ENCODE results near the gene CYP2J2. TPM values are rescaled to one million over a fixed set of nuclear protein-coding genes. Genes with fewer than 3 reads are reported as not detected.

The CYP2J2 gene
- total and polyA plus RNA-seq, 8 donors, result 1.9 to 3.5 (median 2.3) TPM

GRCh38 chr1:59846209-59846894, 80.2 kb downstream of the CYP2J2 start:
- intact Hi-C loops (cut with DNase I), result no loop called here
- H3K4me3 ChIP-seq, result no peak overlapping the region
- TF ChIP-seq, protein P1, sequence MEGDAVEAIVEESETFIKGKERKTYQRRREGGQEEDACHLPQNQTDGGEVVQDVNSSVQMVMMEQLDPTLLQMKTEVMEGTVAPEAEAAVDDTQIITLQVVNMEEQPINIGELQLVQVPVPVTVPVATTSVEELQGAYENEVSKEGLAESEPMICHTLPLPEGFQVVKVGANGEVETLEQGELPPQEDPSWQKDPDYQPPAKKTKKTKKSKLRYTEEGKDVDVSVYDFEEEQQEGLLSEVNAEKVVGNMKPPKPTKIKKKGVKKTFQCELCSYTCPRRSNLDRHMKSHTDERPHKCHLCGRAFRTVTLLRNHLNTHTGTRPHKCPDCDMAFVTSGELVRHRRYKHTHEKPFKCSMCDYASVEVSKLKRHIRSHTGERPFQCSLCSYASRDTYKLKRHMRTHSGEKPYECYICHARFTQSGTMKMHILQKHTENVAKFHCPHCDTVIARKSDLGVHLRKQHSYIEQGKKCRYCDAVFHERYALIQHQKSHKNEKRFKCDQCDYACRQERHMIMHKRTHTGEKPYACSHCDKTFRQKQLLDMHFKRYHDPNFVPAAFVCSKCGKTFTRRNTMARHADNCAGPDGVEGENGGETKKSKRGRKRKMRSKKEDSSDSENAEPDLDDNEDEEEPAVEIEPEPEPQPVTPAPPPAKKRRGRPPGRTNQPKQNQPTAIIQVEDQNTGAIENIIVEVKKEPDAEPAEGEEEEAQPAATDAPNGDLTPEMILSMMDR (IDR thresholded peaks at IDR 0.05), result no peak
- H3K4me1 ChIP-seq, result no peaks in the 10 kb centered on the region
- ATAC-seq (no peak), DNase-seq (no peak)
- no peaks in the 10 kb centered on the region for H3K9me3 ChIP-seq
- H3K27ac ChIP-seq, result no peak overlapping the region
- H3K27me3 ChIP-seq, result no peaks in the 10 kb centered on the region
- no peaks in the 10 kb centered on the region for H3K36me3 ChIP-seq

- H3K4me3 ChIP-seq, result no peak overlapping the region
- H3K36me3 ChIP-seq, result no peaks in the 10 kb centered on the region
- H3K27ac ChIP-seq, result no peak overlapping the region
- ATAC-seq, result no peak
- no peak for DNase-seq
- H3K9me3 ChIP-seq, result no peaks in the 10 kb centered on the region
- H3K27me3 ChIP-seq, result no peaks in the 10 kb centered on the region
- intact Hi-C loops (cut with DNase I), result no loop called here
- no peaks in the 10 kb centered on the region for H3K4me1 ChIP-seq
- TF ChIP-seq, protein P1 (IDR thresholded peaks at IDR 0.05), result no peak
Measured at GRCh38 chr1:59845091-59845490, 81.5 kb downstream of the CYP2J2 start.

Other genes with a start within 250 kb of the CYP2J2 start
- gene HOOK1, start 111.8 kb downstream of the CYP2J2 start, total RNA-seq, result 10 to 100 TPM; 12.4 to 17.9 TPM
- 10 to 100 TPM; 26.0 to 44.8 (median 33.0) TPM for gene HOOK1, start 111.8 kb downstream of the CYP2J2 start, polyA plus RNA-seq (ENCODE audit: insufficient read length in 6 of 6)
- 1 to 10 TPM in 1 of 2 donors, under 1 TPM in 1; 0.44 to 2.5 TPM for gene C1orf87, start 147.0 kb upstream of the CYP2J2 start, total RNA-seq
- gene C1orf87, start 147.0 kb upstream of the CYP2J2 start, polyA plus RNA-seq (ENCODE audit: insufficient read length in 6 of 6), result 1 to 10 TPM in 4 of 6 donors, under 1 TPM in 2; 0.45 to 4.0 (median 2.5) TPM

Measured in left lung (tissue), 10 donors.